Measurements from ENCODE around the gene HTR6.
A peak's percentile ranks its signal among the peaks of the same experiment; 100 is the strongest.

The HTR6 gene

GRCh38 chr1:19657511-19657910 is 7.2 kb upstream of the HTR6 start:
- TF ChIP-seq, protein P1, sequence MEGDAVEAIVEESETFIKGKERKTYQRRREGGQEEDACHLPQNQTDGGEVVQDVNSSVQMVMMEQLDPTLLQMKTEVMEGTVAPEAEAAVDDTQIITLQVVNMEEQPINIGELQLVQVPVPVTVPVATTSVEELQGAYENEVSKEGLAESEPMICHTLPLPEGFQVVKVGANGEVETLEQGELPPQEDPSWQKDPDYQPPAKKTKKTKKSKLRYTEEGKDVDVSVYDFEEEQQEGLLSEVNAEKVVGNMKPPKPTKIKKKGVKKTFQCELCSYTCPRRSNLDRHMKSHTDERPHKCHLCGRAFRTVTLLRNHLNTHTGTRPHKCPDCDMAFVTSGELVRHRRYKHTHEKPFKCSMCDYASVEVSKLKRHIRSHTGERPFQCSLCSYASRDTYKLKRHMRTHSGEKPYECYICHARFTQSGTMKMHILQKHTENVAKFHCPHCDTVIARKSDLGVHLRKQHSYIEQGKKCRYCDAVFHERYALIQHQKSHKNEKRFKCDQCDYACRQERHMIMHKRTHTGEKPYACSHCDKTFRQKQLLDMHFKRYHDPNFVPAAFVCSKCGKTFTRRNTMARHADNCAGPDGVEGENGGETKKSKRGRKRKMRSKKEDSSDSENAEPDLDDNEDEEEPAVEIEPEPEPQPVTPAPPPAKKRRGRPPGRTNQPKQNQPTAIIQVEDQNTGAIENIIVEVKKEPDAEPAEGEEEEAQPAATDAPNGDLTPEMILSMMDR (IDR thresholded peaks at IDR 0.05; ENCODE audit: low read length) = no peak
- no peak for TF ChIP-seq EZH2 (optimal IDR thresholded peaks at IDR 0.05; ENCODE audit: low read depth, low read length)
- no peak for DNase-seq
- no peaks in the 10 kb centered on the region for H3K9me3 ChIP-seq (replicated peaks; ENCODE audit: insufficient read depth, low read length)
- peaks cover 39% of the 10 kb centered on the region for H3K27me3 ChIP-seq (replicated peaks; ENCODE audit: insufficient read depth, low read length)
- no peaks in the 10 kb centered on the region for H3F3A ChIP-seq (ENCODE audit: insufficient read depth, low read length)
- no peaks in the 10 kb centered on the region for H3K9me2 ChIP-seq (replicated peaks; ENCODE audit: insufficient read depth, low read length)
- no peak overlapping the region for H3K4me2 ChIP-seq (ENCODE audit: low read depth, low read length)
- no peak overlapping the region for H3K4me3 ChIP-seq (ENCODE audit: low read length)
- no peak overlapping the region for H2AFZ ChIP-seq (ENCODE audit: low read length)
- no peak overlapping the region for H3K27ac ChIP-seq (ENCODE audit: low read length)
- no peaks in the 10 kb centered on the region for H3K79me2 ChIP-seq (ENCODE audit: low read length)
- H4K20me1 ChIP-seq (ENCODE audit: insufficient read depth, low read length) = no peaks in the 10 kb centered on the region
- no peaks in the 10 kb centered on the region for H3K36me3 ChIP-seq (replicated peaks; ENCODE audit: insufficient read depth, low read length)
- no peak overlapping the region for H3K9ac ChIP-seq (ENCODE audit: low read length)
- no peaks in the 10 kb centered on the region; the same call in 1 of the 2 replicates for H3K4me1 ChIP-seq (ENCODE audit: low read length)

DNA sequence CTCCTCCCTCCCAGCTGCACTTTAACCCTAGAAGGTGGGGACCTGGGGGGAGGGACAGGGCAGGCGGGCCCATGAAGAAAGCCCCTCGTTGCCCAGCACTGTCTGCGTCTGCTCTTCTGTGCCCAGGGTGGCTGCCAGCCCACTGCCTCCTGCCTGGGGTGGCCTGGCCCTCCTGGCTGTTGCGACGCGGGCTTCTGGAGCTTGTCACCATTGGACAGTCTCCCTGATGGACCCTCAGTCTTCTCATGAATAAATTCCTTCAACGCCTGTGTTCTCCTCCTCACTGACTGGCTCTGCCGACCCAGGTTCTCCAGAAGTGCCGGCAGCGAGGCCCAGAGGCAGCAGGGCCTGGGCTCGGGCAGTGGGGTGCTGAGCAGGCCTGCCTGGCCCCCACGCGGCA is 6.5 kb upstream of the HTR6 start:
- H3K27ac ChIP-seq (ENCODE audit: low read length) = no peak overlapping the region
- peaks cover 45% of the 10 kb centered on the region for H3K27me3 ChIP-seq (replicated peaks; ENCODE audit: insufficient read depth, low read length)
- no peaks in the 10 kb centered on the region; the same call in 1 of the 2 replicates for H3K4me1 ChIP-seq (ENCODE audit: low read length)
- no peaks in the 10 kb centered on the region for H4K20me1 ChIP-seq (ENCODE audit: insufficient read depth, low read length)
- no peak overlapping the region for H2AFZ ChIP-seq (ENCODE audit: low read length)
- no peak overlapping the region for H3K4me2 ChIP-seq (ENCODE audit: low read depth, low read length)
- TF ChIP-seq, protein P1 (IDR thresholded peaks at IDR 0.05; ENCODE audit: low read length) = no peak
- TF ChIP-seq EZH2 (optimal IDR thresholded peaks at IDR 0.05; ENCODE audit: low read depth, low read length) = no peak
- no peak for TF ChIP-seq EZH2phosphoT487 (IDR thresholded peaks at IDR 0.05; ENCODE audit: low read length)
- H3K4me3 ChIP-seq (ENCODE audit: low read length) = no peak overlapping the region
- DNase-seq = no peak
- H3K9ac ChIP-seq (ENCODE audit: low read length) = no peak overlapping the region
- no peaks in the 10 kb centered on the region for H3K9me3 ChIP-seq (replicated peaks; ENCODE audit: insufficient read depth, low read length)
- no peaks in the 10 kb centered on the region for H3K9me2 ChIP-seq (replicated peaks; ENCODE audit: insufficient read depth, low read length)
- no peaks in the 10 kb centered on the region for H3K36me3 ChIP-seq (replicated peaks; ENCODE audit: insufficient read depth, low read length)
- H3F3A ChIP-seq (ENCODE audit: insufficient read depth, low read length) = no peaks in the 10 kb centered on the region
- H3K79me2 ChIP-seq (ENCODE audit: low read length) = no peaks in the 10 kb centered on the region

DNA sequence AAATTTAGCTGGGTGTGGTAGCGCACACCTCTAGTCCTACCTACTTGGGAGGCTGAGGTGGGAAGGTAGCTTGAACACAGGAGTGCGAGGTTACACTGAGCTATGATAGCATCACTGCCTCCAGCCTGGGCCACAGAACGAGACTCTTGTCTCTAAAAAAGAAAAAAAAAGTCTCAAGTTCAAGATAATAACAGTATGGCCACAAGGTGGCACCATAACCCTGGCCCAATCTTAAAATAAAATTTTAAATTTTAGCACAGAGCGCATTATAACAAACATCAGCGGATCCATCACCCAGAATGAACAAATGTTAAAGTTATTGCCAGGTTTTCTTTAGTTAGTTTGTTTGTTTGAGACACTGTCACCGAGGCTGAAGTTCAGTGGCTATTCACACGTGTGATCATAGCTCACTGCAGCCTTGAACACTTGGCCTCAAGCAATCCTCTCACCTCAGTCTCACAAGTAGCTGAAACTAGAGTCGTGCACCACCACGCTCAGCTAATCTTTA is 2.9 kb upstream of the HTR6 start:
- Histone ChIP-seq H3K79me2 (ENCODE audit: low read length) (no peaks in the 10 kb centered on the region), H3K27ac (ENCODE audit: low read length) (no peak overlapping the region), H3K27me3 (replicated peaks; ENCODE audit: insufficient read depth, low read length) (peaks cover 51% of the 10 kb centered on the region), H3K4me1 (ENCODE audit: low read length) (no peaks in the 10 kb centered on the region; the same call in 1 of the 2 replicates), H3K9ac (ENCODE audit: low read length) (no peak overlapping the region), H3K4me2 (ENCODE audit: low read depth, low read length) (no peak overlapping the region), H4K20me1 (ENCODE audit: insufficient read depth, low read length) (no peaks in the 10 kb centered on the region), H3K36me3 (replicated peaks; ENCODE audit: insufficient read depth, low read length) (no peaks in the 10 kb centered on the region), H3F3A (ENCODE audit: insufficient read depth, low read length) (no peaks in the 10 kb centered on the region), H3K9me3 (replicated peaks; ENCODE audit: insufficient read depth, low read length) (no peaks in the 10 kb centered on the region), H3K4me3 (ENCODE audit: low read length) (no peak overlapping the region), H3K9me2 (replicated peaks; ENCODE audit: insufficient read depth, low read length) (no peaks in the 10 kb centered on the region), H2AFZ (ENCODE audit: low read length) (no peak overlapping the region)
- peak; percentile 39 for DNase-seq
- TF ChIP-seq EZH2 (optimal IDR thresholded peaks at IDR 0.05; ENCODE audit: low read depth, low read length) = no peak
- TF ChIP-seq, protein P1 (IDR thresholded peaks at IDR 0.05; ENCODE audit: low read length) = peak; percentile 69

All from MM.1S (cell line).